ENCODE measurements around the gene DDOST. TPM values are rescaled to one million over a fixed set of nuclear protein-coding genes. Genes with fewer than 3 reads are reported as not detected.

Gene DDOST
- total RNA-seq, 4 donors from 2014 or later, result 119 to 155 (median 141) TPM

DNA sequence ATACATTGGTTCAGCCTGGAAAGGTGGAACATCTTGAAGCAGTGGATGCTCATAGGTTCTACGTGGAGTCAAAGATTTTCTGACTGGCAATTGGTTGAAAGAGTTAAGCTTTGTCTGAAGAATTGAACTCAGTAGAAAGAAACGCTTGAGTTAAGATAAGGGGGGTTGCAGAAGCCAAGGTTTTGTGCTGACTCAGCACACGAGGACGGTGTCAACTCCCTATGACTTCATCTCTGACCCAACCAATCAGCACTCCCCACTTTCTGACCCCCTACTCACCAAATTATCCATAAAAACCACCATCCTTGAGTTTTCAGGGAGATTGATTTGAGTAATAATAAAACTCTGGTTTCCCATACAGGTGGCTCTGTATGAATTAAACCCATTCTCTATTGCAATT is 30.4 kb downstream of the DDOST start:
- DNase-seq (ENCODE audit: low spot score) (no peak), ATAC-seq (ENCODE audit: low FRiP score) (no peak)
- TF ChIP-seq, protein P1, sequence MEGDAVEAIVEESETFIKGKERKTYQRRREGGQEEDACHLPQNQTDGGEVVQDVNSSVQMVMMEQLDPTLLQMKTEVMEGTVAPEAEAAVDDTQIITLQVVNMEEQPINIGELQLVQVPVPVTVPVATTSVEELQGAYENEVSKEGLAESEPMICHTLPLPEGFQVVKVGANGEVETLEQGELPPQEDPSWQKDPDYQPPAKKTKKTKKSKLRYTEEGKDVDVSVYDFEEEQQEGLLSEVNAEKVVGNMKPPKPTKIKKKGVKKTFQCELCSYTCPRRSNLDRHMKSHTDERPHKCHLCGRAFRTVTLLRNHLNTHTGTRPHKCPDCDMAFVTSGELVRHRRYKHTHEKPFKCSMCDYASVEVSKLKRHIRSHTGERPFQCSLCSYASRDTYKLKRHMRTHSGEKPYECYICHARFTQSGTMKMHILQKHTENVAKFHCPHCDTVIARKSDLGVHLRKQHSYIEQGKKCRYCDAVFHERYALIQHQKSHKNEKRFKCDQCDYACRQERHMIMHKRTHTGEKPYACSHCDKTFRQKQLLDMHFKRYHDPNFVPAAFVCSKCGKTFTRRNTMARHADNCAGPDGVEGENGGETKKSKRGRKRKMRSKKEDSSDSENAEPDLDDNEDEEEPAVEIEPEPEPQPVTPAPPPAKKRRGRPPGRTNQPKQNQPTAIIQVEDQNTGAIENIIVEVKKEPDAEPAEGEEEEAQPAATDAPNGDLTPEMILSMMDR (IDR thresholded peaks at IDR 0.05), result no peak

DNA sequence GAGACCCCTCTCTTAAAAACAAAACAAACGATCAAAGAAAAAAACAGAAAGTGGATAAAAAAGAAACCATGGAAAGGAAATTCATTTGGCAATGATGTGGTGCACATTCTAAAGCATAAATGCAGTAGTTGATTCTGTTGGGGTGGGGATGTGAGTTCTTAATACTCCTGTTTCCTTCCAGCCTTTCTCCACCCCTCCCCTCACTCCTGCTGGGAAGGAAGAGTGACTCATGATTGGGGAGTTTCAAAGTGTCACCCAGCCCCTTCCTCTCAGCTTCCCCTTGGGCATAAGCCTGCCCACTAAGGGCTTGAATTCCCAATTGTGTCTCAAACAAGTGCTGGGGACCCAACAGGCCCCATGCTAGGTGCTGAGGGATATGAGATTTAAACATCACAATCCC is 34.6 kb downstream of the DDOST start:
- DNase-seq (ENCODE audit: low spot score) (no peak), ATAC-seq (ENCODE audit: low FRiP score) (no peak)
- TF ChIP-seq, protein P1 (IDR thresholded peaks at IDR 0.05), result no peak

DNA sequence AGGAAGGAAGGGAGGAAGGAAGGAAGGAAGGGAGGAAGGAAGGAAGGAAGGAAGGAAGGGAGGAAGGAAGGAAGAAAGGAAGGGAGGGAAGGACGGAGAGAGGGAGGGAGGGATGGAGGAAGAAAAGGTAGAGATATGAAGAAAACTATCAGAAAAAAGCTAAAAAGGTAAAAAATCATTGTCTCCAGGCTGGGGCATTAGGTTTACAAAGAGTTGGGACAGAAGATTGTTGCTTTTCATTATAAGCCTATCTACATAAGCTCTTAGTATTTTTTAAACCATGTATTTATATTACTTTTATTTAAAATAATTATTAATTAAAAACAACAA is 35.1 kb downstream of the DDOST start:
- ATAC-seq (ENCODE audit: low FRiP score) (no peak), DNase-seq (ENCODE audit: low spot score) (no peak)
- TF ChIP-seq, protein P1 (IDR thresholded peaks at IDR 0.05), result no peak

DNA sequence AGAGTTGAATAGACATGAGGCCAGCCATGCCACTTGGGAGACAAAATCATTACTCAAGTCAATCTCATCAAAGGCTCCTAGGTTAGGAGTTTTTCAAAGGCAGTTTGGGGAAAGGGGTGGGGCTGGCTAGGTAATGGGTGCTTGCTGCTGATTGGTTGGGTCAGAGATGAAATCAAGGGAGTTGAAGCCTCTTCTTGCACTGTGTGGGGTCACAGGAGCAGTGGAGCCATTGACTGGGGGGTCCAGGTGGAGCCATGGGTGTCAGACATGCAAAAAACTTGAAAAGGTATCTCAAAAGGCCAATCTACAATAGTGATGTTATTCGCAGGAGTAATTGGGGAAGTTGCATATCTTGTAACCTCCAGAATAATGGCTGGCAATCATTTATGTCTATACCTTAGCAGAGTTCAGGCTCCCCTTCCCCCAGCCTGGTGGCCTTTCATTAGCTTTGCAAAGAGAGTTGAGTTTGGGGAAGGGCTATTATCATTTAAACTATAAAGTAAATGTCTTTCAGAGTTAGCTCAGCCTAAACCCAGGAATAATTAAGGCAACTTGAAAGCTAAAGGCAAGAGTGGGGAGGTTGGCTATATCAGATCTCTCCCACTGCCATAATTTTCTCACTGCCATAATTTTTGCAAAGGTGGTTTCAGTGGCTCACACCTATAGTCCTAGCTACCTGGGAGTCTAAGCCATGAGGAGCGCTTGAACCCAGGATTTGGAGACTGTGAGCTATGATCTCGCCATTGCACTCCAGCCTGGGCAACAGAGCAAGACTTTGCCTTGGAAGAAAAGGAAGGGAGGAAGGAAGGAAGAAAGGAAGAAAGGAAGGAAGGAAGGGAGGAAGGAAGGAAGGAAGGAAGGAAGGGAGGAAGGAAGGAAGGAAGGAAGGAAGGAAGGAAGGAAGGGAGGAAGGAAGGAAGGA is 35.7 kb downstream of the DDOST start:
- no peak for DNase-seq (ENCODE audit: low spot score)

DNA sequence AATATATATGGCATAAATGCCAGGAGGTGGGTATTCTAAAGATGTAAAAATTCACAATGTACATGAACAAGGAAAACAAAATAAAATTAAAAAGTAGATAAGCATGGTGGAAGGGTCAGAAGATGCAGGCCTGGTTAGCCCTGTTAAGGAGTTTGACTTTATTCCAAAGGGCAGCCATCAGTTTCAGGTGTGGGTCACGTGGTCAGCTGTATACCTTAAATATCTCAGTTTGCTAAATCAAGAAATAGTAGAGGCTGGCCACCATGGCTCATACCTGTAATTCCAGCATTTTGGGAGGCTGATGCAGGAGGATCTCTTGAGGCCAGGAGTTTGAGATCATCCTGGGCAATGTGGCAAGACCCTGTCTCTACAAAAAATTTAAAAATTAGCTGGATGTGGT is 36.5 kb downstream of the DDOST start:
- TF ChIP-seq, protein P1 (IDR thresholded peaks at IDR 0.05), result no peak
- DNase-seq (ENCODE audit: low spot score), result no peak
- no peak for ATAC-seq (ENCODE audit: low FRiP score)

More for the DNA sequence above, 35.7 kb downstream of the DDOST start:
- ATAC-seq (ENCODE audit: low FRiP score), result no peak
- TF ChIP-seq, protein P1 (IDR thresholded peaks at IDR 0.05), result no peak

DNA sequence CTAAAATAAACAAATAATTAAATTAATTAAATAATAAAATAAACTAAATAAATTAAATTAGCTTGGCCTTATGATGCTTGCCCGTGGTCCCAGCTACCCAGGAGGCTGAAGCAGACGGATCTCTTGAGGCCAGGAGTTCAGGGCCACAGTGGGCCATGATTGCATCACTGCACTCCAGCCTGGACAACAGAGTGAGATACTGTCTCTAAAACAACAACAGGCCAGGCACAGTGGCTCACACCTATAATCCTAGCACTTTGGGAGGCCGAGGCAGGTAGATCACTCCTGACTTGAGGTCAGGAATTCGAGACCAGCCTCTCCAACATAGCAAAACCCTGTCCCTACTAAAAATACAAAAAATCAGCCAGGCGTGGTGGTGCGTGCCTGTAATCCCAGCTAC is 40.2 kb downstream of the DDOST start:
- ATAC-seq (ENCODE audit: low FRiP score) (no peak), DNase-seq (ENCODE audit: low spot score) (no peak)
- TF ChIP-seq, protein P1 (IDR thresholded peaks at IDR 0.05), result no peak

DNA sequence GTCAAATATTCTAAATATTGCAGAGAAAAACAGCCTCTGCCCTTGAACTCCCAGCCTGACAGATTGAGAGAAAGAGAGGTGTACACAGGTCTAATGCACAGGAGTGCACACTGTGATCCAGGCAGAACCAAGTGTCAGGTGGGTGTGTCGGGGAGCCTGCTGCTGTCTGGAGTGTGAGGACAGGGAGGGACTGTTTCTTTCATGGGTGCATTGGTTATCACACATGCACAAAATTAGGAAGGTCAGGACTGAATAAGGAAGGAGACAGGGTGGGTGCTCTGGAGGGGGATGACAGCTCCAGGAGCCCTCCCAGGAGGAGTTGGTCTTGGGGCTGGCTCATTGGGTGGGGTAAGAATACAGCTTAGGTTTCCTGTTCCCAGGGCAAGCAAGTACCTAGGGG is 41.2 kb downstream of the DDOST start:
- ATAC-seq (ENCODE audit: low FRiP score), result no peak
- no peak for DNase-seq (ENCODE audit: low spot score)
- TF ChIP-seq, protein P1 (IDR thresholded peaks at IDR 0.05), result no peak

All from omental fat pad (tissue), 4 donors.